Activated CD4-positive, alpha-beta T cell treated with anti-CD3 and anti-CD28 coated beads, Interleukin-2, amount 50 U/mL, for 16 hours (primary cell): ENCODE data around the gene CDKN2D.

Experiments
- DNase-seq: peaks from one replicate; pipeline ENCODE4 v3.0.0-alpha.2; 2020

Gene CDKN2D

GRCh38 chr19:10519421-10519820 lies 49.4 kb downstream of the CDKN2D start:
- no peak for DNase-seq

- DNase-seq: no peak
Observed at GRCh38 chr19:10518444-10519361, 50.1 kb downstream of the CDKN2D start.

- DNase-seq: no peak
Observed at GRCh38 chr19:10517760-10518443, 50.9 kb downstream of the CDKN2D start.

- no peak for DNase-seq
Observed at GRCh38 chr19:10517361-10517759, 51.4 kb downstream of the CDKN2D start, which contains the start of gene S1PR5. Gene S1PR5 (minus strand): TSS chr19:10517447. CDS start chr19:10515011, 2,436 bp downstream.

GRCh38 chr19:10516671-10517286 lies 52.0 kb downstream of the CDKN2D start:
- DNase-seq: no peak
